ENCODE measurements around the gene TMEM123.

The TMEM123 gene

GRCh38 chr11:102361086-102362031 is 91.2 kb downstream of the TMEM123 start:
- Histone ChIP-seq H2AFZ (ENCODE audit: low read length, unreplicated experiment) (no peak overlapping the region), H3K27ac (ENCODE audit: low read depth, low read length) (no peak overlapping the region), H3K36me3 (ENCODE audit: insufficient read depth, low read length) (peaks cover 53% of the 10 kb centered on the region), H3K79me2 (ENCODE audit: control insufficient read depth, insufficient read depth, low read length, unreplicated experiment) (peaks cover 64% of the 10 kb centered on the region), H3K4me3 (ENCODE audit: low read depth, low read length) (no peak overlapping the region), H3K27me3 (ENCODE audit: insufficient read depth, low read length) (no peaks in the 10 kb centered on the region), H3K4me1 (ENCODE audit: control insufficient read depth, insufficient read depth, low read length, unreplicated experiment) (no peaks in the 10 kb centered on the region)

DNA sequence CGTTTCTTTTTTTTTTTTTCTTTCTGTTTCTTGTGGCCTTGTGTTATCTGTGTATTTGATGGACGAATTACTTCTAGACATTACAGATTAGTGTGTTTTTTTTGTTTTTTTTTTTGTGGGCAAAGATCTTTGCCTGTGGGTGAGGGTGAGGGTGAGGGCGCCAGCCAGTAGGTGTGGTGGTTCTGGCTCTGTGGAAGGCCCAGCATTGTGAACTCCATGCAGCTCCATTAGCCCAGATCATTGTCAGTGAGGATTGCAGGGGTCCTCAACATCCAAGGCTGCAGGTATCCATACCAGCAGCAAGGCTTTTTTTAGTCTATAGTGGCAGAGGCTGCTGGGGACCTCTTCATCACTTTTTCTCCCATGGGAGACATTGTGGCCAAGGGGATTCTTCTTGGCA is 91.9 kb downstream of the TMEM123 start:
- peaks cover 52% of the 10 kb centered on the region for H3K36me3 ChIP-seq (ENCODE audit: insufficient read depth, low read length)
- no peak overlapping the region for H3K27ac ChIP-seq (ENCODE audit: low read depth, low read length)
- no peak overlapping the region for H2AFZ ChIP-seq (ENCODE audit: low read length, unreplicated experiment)
- H3K79me2 ChIP-seq (ENCODE audit: control insufficient read depth, insufficient read depth, low read length, unreplicated experiment) = peaks cover 67% of the 10 kb centered on the region
- H3K27me3 ChIP-seq (ENCODE audit: insufficient read depth, low read length) = no peaks in the 10 kb centered on the region
- no peaks in the 10 kb centered on the region for H3K4me1 ChIP-seq (ENCODE audit: control insufficient read depth, insufficient read depth, low read length, unreplicated experiment)
- H3K4me3 ChIP-seq (ENCODE audit: low read depth, low read length) = no peak overlapping the region

- no peak overlapping the region for H3K4me3 ChIP-seq (ENCODE audit: low read depth, low read length)
- no peak overlapping the region for H3K27ac ChIP-seq (ENCODE audit: low read depth, low read length)
- H3K36me3 ChIP-seq (ENCODE audit: insufficient read depth, low read length) = peaks cover 48% of the 10 kb centered on the region
- H3K27me3 ChIP-seq (ENCODE audit: insufficient read depth, low read length) = no peaks in the 10 kb centered on the region
- no peak overlapping the region for H2AFZ ChIP-seq (ENCODE audit: low read length, unreplicated experiment)
- peaks cover 72% of the 10 kb centered on the region for H3K79me2 ChIP-seq (ENCODE audit: control insufficient read depth, insufficient read depth, low read length, unreplicated experiment)
- no peaks in the 10 kb centered on the region for H3K4me1 ChIP-seq (ENCODE audit: control insufficient read depth, insufficient read depth, low read length, unreplicated experiment)
Observed at GRCh38 chr11:102359372-102359771, 93.2 kb downstream of the TMEM123 start.

- Histone ChIP-seq H3K79me2 (ENCODE audit: control insufficient read depth, insufficient read depth, low read length, unreplicated experiment) (peaks cover 87% of the 10 kb centered on the region), H2AFZ (ENCODE audit: low read length, unreplicated experiment) (no peak overlapping the region), H3K27me3 (ENCODE audit: insufficient read depth, low read length) (no peaks in the 10 kb centered on the region), H3K4me1 (ENCODE audit: control insufficient read depth, insufficient read depth, low read length, unreplicated experiment) (no peaks in the 10 kb centered on the region), H3K27ac (ENCODE audit: low read depth, low read length) (no peak overlapping the region), H3K36me3 (ENCODE audit: insufficient read depth, low read length) (peaks cover 44% of the 10 kb centered on the region), H3K4me3 (ENCODE audit: low read depth, low read length) (no peak overlapping the region)
Observed at GRCh38 chr11:102357116-102357515, 95.4 kb downstream of the TMEM123 start.

- H3K27me3 ChIP-seq (ENCODE audit: insufficient read depth, low read length) = no peaks in the 10 kb centered on the region
- peaks cover 56% of the 10 kb centered on the region for H3K79me2 ChIP-seq (ENCODE audit: control insufficient read depth, insufficient read depth, low read length, unreplicated experiment)
- H2AFZ ChIP-seq (ENCODE audit: low read length, unreplicated experiment) = peak overlapping the region; percentile 35
- peaks cover 40% of the 10 kb centered on the region for H3K4me1 ChIP-seq (ENCODE audit: control insufficient read depth, insufficient read depth, low read length, unreplicated experiment)
- H3K36me3 ChIP-seq (ENCODE audit: insufficient read depth, low read length) = peaks cover 23% of the 10 kb centered on the region
- peak overlapping the region; percentile 98 for H3K27ac ChIP-seq (ENCODE audit: low read depth, low read length)
- H3K4me3 ChIP-seq (ENCODE audit: low read depth, low read length) = peak overlapping the region; percentile 98
Observed at GRCh38 chr11:102347462-102348370, 104.8 kb downstream of the TMEM123 start.

DNA sequence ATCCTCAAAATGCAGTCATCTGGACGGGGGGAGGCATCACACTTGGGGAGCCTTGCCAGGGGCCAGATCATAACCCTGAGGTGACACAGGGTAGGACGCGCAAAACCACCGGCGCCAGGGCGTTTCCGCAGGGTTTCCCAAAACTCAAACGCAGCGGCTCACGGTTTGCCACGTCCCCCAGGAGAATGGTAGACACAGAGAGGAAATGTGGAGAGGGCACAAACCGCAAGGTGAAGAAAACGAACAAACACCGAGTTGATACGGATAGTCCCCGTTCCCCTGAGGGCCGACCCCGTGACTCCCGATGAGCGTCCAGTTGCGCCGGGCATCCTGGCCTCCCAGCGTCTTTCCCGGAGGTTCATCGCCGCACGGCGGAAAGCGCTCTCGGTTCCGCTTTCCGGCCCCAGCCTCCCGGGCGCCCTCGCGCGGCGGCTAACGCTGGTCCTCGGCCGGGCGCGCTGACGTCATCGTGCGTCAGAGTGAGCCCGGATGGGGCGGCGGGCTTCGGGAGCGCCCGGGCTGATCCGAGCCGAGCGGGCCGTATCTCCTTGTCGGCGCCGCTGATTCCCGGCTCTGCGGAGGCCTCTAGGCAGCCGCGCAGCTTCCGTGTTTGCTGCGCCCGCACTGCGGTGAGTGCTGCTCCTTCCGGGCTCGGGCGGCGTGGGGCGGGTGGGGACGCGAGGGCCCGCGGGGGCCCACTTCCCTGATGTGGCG is 105.7 kb downstream of the TMEM123 start, which contains the start of gene BIRC2:
TSS of gene BIRC2 (plus strand) at position 467 of the 714 bp plus-strand sequence. CDS start 2,641 bp downstream, outside the sequence.
- Histone ChIP-seq H3K27me3 (ENCODE audit: insufficient read depth, low read length) (no peaks in the 10 kb centered on the region), H3K79me2 (ENCODE audit: control insufficient read depth, insufficient read depth, low read length, unreplicated experiment) (peaks cover 50% of the 10 kb centered on the region)

DNA sequence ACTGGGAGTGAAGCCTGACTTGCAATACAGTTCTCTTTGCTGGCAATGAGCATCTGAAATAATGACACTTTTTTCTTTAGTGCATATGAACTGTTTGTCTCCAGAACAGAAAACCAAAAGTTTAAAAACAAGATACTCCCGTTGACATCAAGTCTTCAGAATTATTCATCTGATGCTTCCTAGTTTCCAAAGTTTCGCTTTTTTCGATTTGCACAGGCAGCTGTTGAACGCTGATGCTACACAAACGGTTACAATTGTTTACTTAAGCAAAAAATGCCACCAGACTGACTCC is 106.2 kb downstream of the TMEM123 start:
- H3K4me3 ChIP-seq (ENCODE audit: low read depth, low read length) = peak overlapping the region; percentile 98
- H2AFZ ChIP-seq (ENCODE audit: low read length, unreplicated experiment) = peak overlapping the region; percentile 57
- peaks cover 46% of the 10 kb centered on the region for H3K4me1 ChIP-seq (ENCODE audit: control insufficient read depth, insufficient read depth, low read length, unreplicated experiment)
- H3K79me2 ChIP-seq (ENCODE audit: control insufficient read depth, insufficient read depth, low read length, unreplicated experiment) = peaks cover 45% of the 10 kb centered on the region
- peaks cover 16% of the 10 kb centered on the region for H3K36me3 ChIP-seq (ENCODE audit: insufficient read depth, low read length)
- H3K27ac ChIP-seq (ENCODE audit: low read depth, low read length) = peak overlapping the region; percentile 98
- H3K27me3 ChIP-seq (ENCODE audit: insufficient read depth, low read length) = no peaks in the 10 kb centered on the region

More for the DNA sequence above, 105.7 kb downstream of the TMEM123 start, which contains the start of gene BIRC2:
- peak within 1 kb of the TSS; percentile 57 for H2AFZ ChIP-seq (ENCODE audit: low read length, unreplicated experiment)
- peak within 1 kb of the TSS; percentile 98 for H3K4me3 ChIP-seq (ENCODE audit: low read depth, low read length)
- H3K36me3 ChIP-seq (ENCODE audit: insufficient read depth, low read length) = peaks cover 20% of the 10 kb centered on the region
- peaks cover 42% of the 10 kb centered on the region for H3K4me1 ChIP-seq (ENCODE audit: control insufficient read depth, insufficient read depth, low read length, unreplicated experiment)
- H3K27ac ChIP-seq (ENCODE audit: low read depth, low read length) = peak within 1 kb of the TSS; percentile 98
